HG03354 (cell line): ENCODE results near the gene CRISPLD2.

Source experiments
- ATAC-seq: cut with Tn5 transposase; IDR thresholded peaks from one replicate; pipeline ENCODE4 v1.9.1; 2021; ENCODE audit warnings: mild to moderate bottlenecking; ENCODE audit not compliant: unreplicated experiment, poor library complexity, severe bottlenecking

The CRISPLD2 gene

DNA sequence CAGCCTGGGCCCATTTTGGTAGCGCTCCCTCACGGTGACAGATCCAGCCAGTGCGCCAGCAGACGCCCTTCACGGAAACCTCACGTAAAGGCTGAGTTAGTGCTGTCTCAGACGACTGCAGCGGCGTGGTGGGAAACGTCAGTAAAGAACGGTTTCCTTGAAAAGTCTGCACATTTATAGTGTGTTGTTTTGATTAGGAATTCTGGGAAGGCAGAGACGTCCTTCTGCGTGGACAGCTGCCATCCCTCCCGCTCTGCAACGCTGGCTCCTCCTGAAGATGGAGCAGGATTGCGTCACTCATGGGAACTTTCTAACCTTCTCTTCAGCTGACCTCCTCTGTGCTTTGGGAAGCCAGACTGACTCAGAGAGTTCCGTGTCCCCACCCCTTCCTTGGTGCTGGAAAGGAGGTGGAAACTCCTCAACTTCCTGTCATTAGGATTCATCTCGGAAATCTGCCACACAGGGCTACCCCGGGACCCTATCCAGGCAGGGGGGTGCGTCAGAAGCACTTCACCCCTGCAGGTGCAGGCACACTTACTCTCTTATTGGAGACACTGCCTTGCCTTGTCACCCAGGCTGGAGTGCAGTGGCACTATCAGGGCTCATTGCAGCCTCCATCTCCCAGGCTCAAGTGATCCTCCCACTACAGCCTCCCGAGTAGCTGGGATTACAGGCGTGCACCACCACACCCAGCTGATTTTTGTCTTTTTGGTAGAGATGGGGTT is 24.3 kb upstream of the CRISPLD2 start:
- no peak for ATAC-seq

DNA sequence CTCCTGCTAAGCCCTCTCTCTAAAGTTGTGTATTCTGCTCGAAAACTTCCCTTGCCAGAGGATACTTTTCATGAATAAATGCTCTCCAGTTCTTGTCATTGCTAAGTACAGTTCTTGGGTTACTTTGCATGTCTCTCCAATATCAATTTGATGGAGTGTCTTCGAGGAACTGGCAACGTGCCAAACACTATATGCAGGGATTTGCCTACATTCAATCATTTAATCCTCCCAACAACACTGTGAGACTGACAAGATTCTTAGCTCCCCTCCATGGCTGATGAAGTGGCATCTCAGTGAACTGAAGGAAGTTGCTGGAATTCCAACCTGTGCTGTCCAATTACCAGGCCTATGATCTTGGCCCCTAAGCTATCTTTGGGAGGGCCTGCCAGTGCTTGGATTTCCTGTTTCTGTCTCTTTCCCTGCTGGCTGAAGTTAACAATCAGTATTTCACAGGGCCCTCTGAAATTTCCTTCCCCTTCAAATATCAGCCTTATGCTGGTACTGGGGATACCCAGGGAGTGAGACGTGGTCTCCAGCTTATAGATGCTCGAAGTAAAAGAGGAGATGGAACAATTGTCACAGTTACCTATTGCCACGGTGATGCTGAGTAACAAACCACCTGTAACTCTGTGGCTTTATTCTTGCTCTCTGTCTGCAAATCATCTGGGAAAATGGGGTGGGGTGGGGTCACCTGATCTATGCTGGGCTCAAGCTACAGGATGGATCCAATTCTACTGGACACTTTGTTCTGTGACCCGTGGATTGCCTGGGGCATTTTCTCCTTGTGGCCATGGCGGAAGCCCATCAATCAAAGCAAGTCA is 19.4 kb upstream of the CRISPLD2 start:
- ATAC-seq, result no peak

DNA sequence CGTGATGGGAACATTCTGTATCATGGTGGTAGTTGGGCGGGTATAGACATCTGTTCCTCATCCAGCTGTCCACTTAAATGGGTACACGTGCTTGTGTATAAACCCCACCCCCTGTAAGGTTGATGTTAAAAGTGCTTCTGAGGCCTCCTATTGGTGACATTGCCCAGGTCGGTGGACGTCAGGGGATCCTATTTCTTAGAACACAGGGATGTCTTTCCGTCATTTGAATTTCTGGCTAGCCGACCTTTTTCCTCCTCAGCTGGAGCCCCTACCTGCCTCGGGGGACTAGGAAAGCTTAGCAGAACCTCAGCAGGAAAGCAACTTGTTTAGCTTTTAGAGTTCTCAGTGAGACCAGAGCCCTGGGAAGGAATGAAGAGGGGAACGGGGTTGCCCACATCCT is 16.6 kb upstream of the CRISPLD2 start:
- no peak for ATAC-seq

DNA sequence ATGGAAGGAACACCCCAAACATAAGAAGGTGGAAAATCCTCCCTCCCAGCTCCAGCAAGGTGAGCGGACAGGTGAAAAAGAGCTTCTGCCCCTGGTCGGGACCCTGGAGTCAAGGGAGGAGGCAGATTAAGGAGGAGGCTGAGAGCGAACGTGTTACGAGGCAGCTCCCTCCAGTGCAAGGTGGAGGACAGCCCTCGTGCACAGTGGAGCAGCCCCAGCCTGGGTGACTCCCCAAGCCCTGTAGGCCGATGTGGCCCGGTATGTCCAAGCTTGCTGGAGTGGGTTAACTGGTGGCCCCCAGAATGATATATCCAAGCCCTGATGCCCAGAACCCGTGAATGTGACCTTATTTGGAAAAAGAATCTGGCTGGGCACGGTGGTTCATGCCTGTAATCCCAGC is 15.5 kb upstream of the CRISPLD2 start:
- no peak for ATAC-seq

DNA sequence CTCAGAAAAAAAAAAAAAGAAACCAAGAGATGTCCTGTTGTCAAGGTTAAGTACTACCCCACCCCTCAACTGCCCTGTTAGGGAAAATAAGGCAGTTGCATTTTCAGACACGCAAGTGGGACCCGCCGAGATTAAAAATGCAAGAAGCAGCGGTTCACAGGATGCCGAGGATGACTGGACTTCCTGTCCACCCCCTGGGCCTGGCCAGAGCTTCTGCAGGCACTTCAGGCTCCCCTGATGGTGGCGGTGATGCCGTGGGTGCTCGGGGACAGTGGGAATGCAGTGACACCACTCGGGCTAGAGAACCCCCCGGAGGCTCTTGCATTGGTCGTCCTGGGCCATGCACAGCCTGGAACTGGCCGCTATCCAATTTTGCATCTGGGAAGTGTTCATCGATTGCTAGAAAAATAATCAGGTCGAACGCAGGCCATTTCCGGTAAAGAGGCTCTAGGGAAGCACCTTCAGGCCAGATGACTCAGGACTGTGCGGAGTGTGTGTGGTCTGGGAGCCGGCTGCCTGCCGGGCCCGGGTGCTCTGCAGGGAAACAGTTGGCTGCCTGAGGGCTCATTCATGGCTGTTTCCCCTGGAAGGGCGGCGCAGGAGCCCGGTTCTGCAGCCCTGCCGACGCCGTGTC is 13.4 kb upstream of the CRISPLD2 start:
- ATAC-seq, result no peak

DNA sequence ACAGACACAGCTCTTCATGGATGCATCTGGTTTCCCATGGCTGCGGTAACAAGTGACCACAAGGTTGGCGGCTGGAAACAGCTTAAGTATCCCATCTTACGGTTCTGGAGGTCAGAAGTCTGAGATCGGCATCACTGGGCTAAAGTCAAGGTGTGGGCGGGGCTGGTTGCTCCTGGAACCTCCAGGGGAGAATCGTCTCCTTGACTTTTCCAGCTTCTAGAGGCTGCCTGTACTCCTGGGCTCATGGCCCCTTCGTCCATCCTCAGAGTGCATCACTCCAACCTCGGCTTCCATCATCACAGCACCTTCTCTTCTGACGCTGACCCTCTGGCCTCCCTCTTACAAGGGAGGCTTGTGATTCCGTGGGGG is 12.9 kb upstream of the CRISPLD2 start:
- ATAC-seq, result no peak

DNA sequence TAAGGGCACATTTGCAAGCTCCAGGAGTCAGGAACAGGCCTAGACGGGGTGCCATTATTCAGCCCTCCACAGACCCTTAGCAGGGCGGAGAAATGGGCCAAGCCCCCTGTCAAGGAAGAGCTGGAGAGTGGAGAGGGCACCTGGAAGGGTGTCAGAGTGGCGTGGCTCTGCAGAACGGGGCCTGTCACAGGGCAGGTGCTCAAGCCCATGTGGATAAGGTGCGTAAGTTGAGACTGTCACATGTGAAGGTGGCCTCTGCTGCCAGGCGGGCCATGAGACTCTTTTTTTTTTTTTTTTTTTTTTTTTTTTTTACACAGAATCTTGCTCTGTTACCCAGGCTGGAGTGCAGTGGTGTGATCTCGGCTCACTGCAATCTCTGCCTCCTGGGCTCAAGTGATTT is 12.0 kb upstream of the CRISPLD2 start:
- ATAC-seq, result no peak

DNA sequence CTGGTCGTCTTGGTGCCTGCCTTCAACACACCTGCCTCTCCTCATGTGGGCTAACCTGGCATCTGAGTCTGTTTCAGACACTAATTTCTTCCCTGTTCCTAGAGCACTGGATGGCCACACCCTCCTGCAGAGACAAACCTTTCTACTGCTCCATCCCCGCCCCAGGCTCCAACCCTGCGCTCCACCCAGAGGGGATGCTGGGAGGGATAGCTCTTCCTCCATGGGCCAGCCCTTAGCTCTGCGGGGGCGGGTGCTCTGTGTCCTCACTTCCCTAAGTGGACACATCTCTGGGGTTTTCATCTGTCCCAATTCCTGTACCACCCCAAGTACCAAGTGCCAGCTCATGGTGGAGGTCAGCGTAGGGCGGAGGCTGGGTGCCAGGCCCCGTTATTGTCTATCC is 11.0 kb upstream of the CRISPLD2 start:
- no peak for ATAC-seq

DNA sequence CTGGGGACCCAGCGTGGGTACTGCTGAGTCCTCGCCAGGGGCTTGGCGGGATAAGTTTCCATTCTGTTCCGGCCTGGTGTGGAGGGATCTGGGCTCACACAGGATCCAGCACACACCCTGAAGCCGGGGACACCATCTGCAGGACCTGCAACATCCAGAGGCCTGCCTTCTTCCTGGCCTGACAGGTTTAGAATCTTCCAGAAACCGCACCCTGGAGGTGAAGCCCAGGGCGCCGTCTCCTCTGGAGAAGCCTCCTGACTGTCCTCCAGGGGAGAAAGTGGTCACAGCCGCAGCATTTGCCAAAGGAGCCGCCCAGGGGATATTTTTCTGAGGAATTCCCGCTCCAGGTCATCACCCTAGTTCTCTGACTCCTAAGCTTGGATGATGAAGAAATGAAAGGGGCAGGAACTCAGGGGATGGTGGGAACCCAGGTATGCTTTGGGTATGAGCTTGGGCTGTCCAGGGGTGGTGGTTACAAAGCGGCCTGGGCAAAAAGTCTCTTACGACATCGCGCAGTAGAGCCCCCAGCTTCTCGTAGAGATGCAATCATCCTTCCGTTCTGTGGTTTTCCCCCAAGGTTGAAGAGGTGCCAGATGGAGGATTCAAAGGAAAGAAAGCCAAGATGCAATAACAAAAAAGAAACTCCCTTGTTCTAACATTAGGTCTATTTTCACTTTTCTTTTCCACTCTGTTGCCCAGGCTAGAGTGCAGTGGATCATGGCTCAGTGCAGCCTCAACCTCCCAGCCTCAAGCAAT is 9.1 kb upstream of the CRISPLD2 start:
- ATAC-seq, result peak; percentile 46

DNA sequence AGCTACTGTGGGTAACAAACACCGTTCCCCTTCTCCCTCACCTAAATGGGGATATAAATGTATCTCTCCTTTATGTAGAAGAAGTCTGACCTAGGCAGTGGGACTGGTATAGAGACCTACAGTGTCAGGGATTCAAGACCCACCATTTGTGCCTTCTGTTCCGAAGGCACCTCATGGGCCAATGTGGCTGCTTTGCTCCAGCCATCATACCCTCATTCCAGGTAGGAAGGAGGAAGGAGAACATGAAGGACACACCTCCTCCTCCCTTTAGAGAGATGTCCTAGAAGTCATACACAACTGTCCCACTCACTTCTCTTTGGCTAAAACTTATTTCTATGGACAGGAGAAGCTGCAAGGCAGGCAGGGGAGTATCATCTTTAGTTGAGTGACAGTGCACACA is 8.3 kb upstream of the CRISPLD2 start:
- ATAC-seq, result no peak

DNA sequence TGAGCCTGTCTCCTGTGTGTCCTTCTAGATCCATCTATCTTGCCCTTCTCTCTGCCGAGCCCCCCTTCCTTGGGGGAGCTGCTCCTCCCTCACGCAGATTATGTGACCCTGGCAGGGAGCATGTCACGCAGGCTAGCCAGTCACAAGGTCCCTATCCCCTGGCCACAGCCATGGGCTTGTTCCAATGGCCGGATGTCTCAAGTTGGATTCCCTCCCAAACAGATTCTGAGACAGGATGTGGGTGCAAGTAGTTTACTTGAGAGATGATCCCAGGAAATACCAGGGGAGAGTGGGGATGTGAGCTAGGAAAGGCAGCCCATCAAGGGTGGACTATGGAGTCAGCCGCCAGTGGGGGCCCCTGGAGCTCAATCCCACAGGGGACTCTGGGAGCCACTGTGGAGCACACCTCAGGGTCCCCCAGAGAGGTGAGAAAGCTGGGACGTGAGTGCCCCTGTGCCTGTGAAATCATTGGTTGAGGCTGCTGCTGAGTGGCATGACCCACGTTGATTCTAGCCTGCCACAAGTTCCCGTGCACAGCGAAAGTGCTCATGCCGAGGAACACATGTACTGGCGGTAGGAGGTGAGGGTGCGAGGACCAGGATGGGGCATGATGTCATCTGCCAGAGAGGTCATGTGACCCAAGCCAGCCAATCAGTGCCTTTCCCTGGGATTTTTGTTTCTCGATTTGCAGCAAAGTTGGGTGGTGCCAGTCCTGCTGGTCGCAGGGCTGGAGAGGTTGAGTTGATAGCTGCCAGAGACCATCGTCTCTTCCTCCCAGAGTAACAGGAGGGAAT is 6.4 kb upstream of the CRISPLD2 start:
- ATAC-seq, result no peak

DNA sequence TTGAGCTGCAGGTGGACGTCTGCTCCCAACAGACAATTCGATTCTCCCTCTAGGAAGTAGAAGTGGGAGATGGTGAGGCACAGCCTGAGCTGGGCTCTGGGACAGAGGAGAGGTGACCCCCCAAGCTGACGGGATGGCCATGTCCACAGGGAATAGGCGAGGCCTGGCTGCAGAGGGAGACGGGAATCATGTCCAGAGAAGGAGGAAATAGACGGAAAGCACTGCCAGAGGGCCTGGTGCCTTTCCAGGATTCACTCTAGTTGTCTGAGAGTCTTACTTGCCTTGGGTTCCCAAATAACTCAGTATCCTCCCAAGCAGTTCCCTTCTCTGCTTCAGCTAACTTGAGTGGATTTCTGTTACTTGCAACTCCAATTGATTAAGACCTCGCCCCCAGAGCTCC is 4.3 kb upstream of the CRISPLD2 start:
- no peak for ATAC-seq

DNA sequence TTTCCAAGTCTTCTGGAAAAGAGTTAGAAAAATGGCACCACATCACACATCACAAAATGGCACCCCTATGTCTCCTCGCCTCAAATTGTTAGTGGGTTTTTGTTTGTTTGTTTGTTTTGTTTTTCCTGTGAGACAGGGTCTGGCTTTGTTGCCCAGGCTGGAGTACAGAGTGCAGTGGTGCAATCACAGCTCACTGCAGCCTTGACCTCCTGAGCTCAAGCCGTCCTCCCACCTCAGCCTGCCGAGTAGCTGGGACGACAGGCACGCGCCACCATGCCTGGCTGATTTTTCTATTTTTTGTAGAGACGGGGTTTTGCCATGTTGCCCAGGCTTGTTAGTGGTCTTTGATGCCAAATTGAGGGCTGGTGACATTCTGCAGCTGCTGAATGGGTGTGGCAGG is 3.8 kb upstream of the CRISPLD2 start:
- ATAC-seq, result no peak

DNA sequence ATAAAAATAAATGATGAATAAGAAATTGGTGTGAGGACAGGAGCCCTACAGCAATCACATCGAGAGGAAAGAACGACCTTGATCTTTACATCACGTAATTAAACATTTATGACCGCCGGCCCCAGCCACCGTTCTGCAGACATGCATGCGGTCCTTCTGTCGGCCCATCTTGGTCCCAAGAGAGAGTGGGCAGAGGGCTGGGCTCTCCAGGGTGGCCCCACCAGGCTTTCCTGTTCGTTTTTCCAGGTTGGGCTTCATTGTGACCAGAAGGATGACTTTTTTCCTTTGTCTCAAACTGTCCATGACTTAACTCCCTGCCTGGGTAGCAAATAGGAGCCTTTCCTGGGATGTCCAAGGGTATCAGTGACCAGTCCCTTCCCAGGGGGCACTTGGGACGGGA is 3.3 kb upstream of the CRISPLD2 start:
- no peak for ATAC-seq

DNA sequence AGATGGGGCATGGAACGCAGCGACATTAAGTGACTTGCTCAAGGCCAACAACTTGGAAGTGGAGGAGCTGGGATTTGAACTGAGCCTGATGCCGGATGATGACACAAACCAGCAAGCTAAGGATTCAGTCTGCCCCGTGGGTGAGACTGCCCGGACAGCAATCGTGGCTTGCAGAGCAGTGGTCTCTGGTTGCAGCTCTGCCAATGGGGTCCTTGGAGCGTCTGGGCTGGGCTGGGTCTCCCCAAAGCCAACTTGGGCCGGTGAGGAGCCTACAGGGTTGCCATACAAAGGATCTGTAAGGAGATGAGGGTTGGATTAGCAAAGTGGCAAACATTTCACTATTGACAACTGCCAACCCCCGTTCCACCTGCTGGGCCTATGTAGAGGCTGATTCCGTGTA is 2.6 kb upstream of the CRISPLD2 start:
- no peak for ATAC-seq

DNA sequence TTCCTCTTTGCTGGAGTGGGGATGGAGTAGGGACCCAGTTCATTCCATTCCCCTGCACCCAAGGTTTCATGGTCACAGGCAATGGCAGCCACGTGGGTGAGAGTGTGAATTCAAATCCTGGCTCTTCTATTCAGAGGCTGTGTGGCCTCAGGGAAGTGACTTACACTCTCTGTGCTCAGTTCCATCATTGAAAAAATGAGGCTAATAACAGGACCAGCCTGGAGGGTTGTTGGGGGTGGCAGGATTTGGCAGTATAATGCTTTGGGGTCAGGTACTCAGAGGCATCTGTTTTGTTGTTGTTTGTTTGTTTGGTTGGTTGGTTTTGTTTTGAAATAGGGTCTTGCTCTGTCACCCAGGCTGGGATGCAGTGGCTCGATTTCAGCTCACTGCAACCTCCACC is 2.2 kb upstream of the CRISPLD2 start:
- ATAC-seq, result no peak

DNA sequence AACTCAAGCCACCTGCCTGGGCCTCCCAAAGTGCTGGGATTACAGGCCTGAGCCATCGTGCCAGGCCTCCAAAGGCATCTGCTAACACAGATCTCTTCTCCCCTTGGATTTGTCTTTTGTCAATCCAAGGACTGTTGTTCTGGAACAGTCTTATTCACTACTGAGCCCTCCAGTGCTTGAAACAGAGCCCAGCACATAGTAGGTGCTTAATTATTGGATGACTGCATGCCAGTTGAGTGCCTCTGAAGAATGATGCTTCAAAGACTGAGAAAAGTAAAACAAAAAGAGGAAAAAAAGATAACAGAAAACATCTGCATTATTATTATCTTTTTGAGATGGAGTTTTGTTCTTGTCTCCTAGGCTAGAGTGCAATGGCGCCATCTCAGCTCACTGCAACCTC is 1.7 kb upstream of the CRISPLD2 start:
- no peak for ATAC-seq

DNA sequence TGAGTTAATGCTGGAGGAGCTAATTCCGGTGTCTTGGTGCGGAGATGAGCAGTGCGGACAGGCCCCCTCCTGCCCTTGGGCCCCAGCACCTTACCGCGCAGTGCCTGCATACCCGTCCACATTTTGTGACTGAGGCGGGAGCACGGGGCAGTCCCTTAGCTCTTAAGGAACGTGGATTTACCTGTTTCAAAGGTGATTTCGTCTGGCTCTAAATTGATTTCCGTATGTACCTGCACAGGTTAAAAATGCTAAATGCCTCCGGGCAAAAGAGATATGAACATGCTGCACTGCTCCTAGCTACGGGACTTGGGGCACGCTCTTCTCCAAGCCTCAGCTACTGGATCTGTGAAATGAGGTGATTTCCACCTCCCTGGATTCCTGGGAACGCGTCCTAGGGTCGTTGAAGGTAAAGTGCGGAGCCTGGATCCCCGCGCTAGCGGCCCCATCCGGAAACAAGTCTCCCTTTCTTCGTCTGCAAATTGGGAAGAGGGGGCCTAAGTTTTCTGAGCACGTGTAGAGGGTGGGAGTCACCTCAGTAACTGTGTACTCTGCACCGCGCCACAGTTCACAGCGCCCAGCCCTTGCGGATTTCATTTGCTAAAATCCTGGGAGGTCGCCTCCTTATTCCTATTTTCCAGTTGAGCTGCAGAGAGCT is 669 bp upstream of the CRISPLD2 start:
- ATAC-seq, result no peak

DNA sequence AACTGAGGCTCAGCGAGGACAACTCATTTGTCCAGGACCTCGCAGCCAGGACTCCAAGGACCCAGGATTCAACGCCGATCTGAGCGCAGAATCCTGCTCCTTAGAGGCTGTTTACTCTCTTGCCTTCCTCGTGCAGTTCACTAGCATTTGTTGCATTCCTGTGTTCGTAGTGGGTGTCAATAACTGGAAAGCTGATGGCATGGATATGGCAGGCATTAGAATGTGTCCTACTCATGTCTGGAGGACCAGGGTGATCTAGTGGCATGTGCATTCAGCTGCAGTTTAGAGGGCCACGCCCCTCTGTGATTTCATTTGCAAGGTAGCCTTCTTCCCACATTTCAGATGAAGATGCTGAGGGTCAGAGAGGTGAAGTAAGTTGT is 510 bp downstream of the CRISPLD2 start:
- ATAC-seq, result no peak
